GM12872 (cell line): ENCODE data around the gene ATP9A.

Experiments
- TF ChIP-seq, protein P1 (sequence below): IDR thresholded peaks from 3 replicates; pipeline ENCODE4 v1.5.1; 2011; ENCODE audit warnings: low read depth, mild to moderate bottlenecking, low read length, moderate library complexity; ENCODE audit not compliant: insufficient read depth

Gene ATP9A

GRCh38 chr20:51569815-51570738 is 198.1 kb downstream of the ATP9A start:
- TF ChIP-seq, protein P1, sequence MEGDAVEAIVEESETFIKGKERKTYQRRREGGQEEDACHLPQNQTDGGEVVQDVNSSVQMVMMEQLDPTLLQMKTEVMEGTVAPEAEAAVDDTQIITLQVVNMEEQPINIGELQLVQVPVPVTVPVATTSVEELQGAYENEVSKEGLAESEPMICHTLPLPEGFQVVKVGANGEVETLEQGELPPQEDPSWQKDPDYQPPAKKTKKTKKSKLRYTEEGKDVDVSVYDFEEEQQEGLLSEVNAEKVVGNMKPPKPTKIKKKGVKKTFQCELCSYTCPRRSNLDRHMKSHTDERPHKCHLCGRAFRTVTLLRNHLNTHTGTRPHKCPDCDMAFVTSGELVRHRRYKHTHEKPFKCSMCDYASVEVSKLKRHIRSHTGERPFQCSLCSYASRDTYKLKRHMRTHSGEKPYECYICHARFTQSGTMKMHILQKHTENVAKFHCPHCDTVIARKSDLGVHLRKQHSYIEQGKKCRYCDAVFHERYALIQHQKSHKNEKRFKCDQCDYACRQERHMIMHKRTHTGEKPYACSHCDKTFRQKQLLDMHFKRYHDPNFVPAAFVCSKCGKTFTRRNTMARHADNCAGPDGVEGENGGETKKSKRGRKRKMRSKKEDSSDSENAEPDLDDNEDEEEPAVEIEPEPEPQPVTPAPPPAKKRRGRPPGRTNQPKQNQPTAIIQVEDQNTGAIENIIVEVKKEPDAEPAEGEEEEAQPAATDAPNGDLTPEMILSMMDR: no peak

DNA sequence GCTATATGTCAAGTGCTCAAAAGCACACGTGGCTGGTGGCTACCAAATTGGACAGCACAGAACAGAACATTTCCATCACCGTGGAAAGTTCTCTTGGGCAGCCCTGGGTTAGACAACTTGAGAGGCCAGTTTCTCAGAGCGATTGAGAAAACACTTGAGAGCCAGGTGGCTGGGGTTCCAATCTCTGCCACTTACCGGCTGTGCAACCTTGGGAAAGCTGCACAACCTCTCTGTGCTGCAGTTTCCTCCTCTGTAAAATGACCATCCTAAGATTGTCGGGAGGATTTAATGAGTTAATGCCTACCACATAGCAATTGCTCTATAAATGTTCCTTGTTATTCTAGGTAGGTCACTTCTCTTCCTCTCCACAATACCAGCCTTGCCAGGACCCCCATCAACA is 200.6 kb downstream of the ATP9A start:
- TF ChIP-seq, protein P1: no peak

DNA sequence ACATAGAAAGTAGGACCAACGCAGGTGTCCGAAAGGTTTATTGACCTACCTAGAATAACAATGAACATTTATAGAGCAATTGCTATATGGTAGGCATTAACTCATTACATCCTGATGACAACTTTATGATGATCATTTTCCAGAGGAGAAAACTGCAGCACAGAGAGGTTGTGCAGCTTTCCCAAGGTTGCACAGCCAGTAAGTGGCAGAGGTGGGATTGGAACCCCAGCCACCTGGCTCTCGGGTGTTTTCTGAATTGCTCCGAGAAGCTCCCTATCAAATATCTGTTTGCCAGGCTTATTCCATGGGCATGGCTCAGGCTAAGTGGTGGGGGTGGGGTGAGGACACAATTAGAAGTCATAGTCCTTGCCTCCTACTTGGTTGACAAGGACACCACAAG is 201.6 kb downstream of the ATP9A start:
- TF ChIP-seq, protein P1: no peak

GRCh38 chr20:51565298-51566144 is 202.7 kb downstream of the ATP9A start:
- TF ChIP-seq, protein P1: no peak

DNA sequence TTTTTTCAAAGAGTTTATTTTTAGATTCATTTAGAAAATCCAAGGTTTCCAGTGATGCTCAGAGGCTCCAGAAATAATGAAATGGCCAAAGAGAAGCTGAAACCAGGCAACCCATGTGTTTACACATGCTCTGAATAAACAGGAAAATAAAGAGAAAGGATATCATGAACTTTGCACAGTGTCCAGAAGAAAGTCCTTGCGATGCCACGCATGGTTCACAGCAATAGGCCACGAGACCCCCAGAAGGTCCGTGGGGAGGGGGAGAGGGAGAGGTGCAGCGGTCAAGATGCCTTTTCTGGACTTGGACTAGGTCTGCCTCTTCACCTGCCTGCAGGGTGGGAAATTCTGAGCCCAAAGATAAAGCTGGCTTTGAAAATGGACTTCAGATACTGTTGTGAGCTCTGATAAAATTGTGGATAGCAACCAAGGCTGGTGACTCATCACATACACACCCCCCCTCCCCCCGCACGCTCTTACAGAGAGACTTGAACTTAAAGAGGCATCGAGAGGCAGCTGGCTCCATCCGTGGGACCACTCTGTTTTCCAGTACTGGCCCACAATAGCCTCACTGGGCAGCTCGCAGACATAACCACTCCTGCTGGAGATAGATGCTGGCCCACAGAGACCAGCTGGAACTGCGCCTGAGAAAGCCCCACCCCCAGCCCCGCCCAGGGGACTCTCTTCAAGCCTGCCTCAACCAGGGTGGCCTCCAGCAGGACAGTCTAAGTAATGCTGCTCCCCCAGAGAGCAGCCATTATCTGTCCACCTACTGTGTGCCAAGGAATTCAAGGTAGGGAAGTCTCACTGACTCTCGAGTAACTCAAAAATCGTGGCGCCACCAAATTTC is 204.5 kb downstream of the ATP9A start:
- TF ChIP-seq, protein P1: no peak

DNA sequence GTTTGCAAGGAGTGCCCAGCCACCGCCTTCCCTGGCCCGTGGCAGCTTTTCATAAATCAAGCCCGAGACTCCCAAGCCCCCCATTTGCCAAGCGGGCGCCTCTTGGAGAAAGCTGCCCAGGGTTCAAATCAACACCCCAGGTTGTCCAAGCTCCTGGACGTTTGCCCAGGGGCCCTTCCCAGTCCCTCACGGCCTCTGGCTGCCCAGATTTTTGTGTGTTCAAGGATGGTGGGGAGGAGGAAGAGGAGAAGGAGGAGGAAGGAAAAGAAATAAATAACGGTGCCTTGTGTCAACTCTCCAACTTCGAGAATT is 205.1 kb downstream of the ATP9A start:
- TF ChIP-seq, protein P1: no peak
